Upper lobe of right lung (tissue), 1 donor: Measurements from ENCODE around the gene PCCA. TPM values are rescaled to one million over a fixed set of nuclear protein-coding genes. Genes with fewer than 3 reads are reported as not detected.

Experiments used
- ATAC-seq: fragments of 200-7000 bp; cut with Tn5 transposase; one replicate; pipeline ENCODE4 v1.9.1; 2020; ENCODE audit warnings: mild to moderate bottlenecking, moderate library complexity
- DNase-seq: peaks from one replicate; pipeline ENCODE4 v3.0.0-alpha.2; 2020
- H3K27ac ChIP-seq: fragments of 200-600 bp; one replicate; pipeline ENCODE4 v1.8.0; 2022
- H3K27me3 ChIP-seq: fragments of 200-600 bp; one replicate; pipeline ENCODE4 v1.8.0; 2022; ENCODE audit warnings: mild to moderate bottlenecking
- H3K36me3 ChIP-seq: fragments of 200-600 bp; one replicate; pipeline ENCODE4 v1.8.0; 2022
- H3K4me1 ChIP-seq: fragments of 200-600 bp; one replicate; pipeline ENCODE4 v1.8.0; 2022
- H3K4me3 ChIP-seq: fragments of 200-600 bp; one replicate; pipeline ENCODE4 v1.8.0; 2022; ENCODE audit warnings: mild to moderate bottlenecking
- H3K9me3 ChIP-seq: fragments of 200-600 bp; one replicate; pipeline ENCODE4 v1.8.0; 2022
- intact Hi-C: fragments of 100-400 bp; cut with DNase I; formaldehyde crosslinking; loops from one replicate; pipeline ENCODE4 v1.11.0; 2022
- total RNA-seq: library from RNA; stranded (reverse); fragmentation: NEBNext Ultra II Directional; extraction: Animal tissue kit (Norgen Biotek cat#: 25700); gene quantifications from one replicate; pipeline ENCODE4 v1.2.1, GENCODE V29; 2021
- TF ChIP-seq, protein P1 (sequence below): fragments of 200-600 bp; IDR thresholded peaks from one replicate; pipeline ENCODE4 v1.8.0; 2022; ENCODE audit warnings: antibody characterized with exemption
- donor health status: DM: no; HTN: yes; CAD: no; lungs with severe emphysema.

The PCCA gene
- total RNA-seq, 1 donor from 2014 or later, result 34.7 TPM

DNA sequence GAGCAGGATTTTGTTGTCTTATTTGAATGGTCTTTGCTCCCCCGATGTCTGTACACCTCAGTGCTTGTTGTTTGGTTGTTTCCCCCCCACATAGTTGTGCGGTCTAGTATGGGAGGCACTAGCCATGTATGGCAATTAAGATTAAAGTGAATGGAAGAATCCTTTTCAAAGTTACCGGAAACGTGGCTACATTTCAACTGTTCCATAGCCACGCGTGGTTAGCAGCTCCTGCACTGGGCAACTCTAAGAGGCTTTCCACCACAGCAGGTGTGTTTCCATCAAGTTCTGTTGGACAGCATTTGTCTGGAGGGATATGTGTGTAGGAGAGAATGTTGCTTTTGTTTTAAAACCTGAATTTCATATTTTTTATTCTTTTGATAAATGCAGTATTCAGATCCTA lies 252.4 kb downstream of the PCCA start:
- TF ChIP-seq, protein P1, sequence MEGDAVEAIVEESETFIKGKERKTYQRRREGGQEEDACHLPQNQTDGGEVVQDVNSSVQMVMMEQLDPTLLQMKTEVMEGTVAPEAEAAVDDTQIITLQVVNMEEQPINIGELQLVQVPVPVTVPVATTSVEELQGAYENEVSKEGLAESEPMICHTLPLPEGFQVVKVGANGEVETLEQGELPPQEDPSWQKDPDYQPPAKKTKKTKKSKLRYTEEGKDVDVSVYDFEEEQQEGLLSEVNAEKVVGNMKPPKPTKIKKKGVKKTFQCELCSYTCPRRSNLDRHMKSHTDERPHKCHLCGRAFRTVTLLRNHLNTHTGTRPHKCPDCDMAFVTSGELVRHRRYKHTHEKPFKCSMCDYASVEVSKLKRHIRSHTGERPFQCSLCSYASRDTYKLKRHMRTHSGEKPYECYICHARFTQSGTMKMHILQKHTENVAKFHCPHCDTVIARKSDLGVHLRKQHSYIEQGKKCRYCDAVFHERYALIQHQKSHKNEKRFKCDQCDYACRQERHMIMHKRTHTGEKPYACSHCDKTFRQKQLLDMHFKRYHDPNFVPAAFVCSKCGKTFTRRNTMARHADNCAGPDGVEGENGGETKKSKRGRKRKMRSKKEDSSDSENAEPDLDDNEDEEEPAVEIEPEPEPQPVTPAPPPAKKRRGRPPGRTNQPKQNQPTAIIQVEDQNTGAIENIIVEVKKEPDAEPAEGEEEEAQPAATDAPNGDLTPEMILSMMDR, result no peak
- H3K36me3 ChIP-seq, result peaks cover 7% of the 10 kb centered on the region
- DNase-seq (no peak), ATAC-seq (no peak)
- H3K4me3 ChIP-seq, result no peak overlapping the region
- no peak overlapping the region for H3K27ac ChIP-seq
- H3K9me3 ChIP-seq, result no peaks in the 10 kb centered on the region
- intact Hi-C loops, result no loop called here
- H3K4me1 ChIP-seq, result no peaks in the 10 kb centered on the region
- H3K27me3 ChIP-seq, result no peaks in the 10 kb centered on the region

DNA sequence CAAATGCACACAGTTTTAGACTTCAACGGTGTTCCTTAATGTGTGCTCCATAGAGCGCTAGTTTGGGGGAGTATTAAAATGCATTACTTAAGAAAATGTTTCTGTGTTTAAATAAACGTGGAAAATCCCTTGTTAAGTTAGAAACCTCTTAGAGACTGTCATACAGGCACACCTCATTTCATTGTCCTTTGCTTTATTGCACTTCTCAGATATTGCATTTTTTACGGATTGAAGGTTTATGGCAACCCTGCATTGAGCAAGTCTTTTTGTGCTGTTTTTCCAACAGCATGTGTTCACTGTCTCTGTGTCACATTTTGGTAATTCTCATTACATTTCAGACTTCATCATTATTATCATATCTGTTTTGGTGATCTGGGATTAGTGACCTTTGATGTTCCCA lies 255.7 kb downstream of the PCCA start:
- peaks cover 7% of the 10 kb centered on the region for H3K36me3 ChIP-seq
- H3K9me3 ChIP-seq, result no peaks in the 10 kb centered on the region
- H3K4me3 ChIP-seq, result no peak overlapping the region
- TF ChIP-seq, protein P1, result no peak
- H3K27ac ChIP-seq, result no peak overlapping the region
- ATAC-seq (no peak), DNase-seq (no peak)
- no peaks in the 10 kb centered on the region for H3K4me1 ChIP-seq
- intact Hi-C loops, result no loop called here
- H3K27me3 ChIP-seq, result no peaks in the 10 kb centered on the region

DNA sequence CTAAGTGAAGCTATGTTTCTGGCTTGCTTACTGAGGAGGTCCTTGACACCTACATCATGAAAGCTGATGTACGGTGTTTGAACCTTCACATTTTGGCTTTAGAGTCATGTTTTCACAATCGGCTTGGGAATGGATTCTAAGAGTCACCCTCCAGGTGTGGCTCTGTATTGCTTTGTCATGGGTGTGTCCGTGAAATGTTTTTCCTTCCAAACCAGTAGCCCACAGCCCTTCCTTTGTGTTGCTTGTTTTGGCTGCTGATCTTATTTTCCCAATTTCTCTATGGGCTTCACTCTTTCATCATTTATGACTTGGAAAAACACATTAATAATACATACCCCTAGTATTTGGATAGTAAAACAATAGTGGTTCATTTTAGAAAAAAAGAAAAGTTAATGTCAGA lies 259.1 kb downstream of the PCCA start:
- Histone ChIP-seq H3K27me3 (no peaks in the 10 kb centered on the region), H3K9me3 (no peaks in the 10 kb centered on the region), H3K27ac (no peak overlapping the region), H3K4me3 (no peak overlapping the region), H3K4me1 (no peaks in the 10 kb centered on the region), H3K36me3 (no peaks in the 10 kb centered on the region)
- TF ChIP-seq, protein P1, result no peak
- intact Hi-C loops, result no loop called here
- DNase-seq (no peak), ATAC-seq (no peak)

DNA sequence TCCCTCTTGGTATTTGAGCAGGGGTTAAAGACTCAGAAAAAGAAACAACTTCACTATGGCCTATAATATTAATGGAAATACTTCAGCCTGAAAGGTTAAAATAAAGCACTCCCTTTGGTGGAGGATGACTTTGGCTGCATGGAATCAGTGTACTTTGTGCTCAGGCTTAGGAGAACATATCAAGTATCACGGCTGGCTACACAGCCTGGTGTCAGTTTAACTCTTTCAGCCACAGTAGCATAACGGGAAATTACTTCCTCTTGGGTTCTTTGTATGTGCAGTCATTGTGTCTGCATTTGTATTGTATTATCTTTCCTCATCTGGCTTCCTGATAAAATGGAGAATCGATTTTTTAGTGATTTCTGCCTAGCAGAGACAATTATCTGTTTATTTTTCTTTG lies 260.7 kb downstream of the PCCA start:
- Histone ChIP-seq H3K4me3 (no peak overlapping the region), H3K9me3 (no peaks in the 10 kb centered on the region), H3K4me1 (no peaks in the 10 kb centered on the region), H3K36me3 (no peaks in the 10 kb centered on the region), H3K27me3 (no peaks in the 10 kb centered on the region), H3K27ac (no peak overlapping the region)
- intact Hi-C loops, result no loop called here
- DNase-seq (no peak), ATAC-seq (no peak)
- TF ChIP-seq, protein P1, result no peak

DNA sequence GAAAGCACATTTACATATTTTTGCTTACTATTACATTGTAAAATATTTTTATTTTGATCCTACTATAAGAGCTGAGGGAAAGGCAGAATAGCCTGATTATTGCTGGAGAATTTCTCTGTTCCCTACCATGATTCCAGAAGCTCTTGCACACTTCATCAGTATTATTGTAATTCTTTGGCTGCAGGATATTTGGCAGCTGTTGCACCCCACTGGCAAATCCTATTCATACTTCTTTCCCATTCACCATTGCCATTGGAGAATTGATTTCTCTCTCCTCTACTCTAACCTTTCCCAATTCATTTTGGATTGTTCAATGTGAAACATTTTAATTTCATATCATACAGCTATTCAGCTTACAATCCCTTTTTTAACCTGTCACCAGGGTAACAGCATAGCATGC lies 261.7 kb downstream of the PCCA start:
- Histone ChIP-seq H3K4me1 (no peaks in the 10 kb centered on the region), H3K27ac (no peak overlapping the region), H3K36me3 (no peaks in the 10 kb centered on the region), H3K4me3 (no peak overlapping the region), H3K27me3 (no peaks in the 10 kb centered on the region), H3K9me3 (no peaks in the 10 kb centered on the region)
- TF ChIP-seq, protein P1, result no peak
- ATAC-seq (no peak), DNase-seq (no peak)
- intact Hi-C loops, result no loop called here

DNA sequence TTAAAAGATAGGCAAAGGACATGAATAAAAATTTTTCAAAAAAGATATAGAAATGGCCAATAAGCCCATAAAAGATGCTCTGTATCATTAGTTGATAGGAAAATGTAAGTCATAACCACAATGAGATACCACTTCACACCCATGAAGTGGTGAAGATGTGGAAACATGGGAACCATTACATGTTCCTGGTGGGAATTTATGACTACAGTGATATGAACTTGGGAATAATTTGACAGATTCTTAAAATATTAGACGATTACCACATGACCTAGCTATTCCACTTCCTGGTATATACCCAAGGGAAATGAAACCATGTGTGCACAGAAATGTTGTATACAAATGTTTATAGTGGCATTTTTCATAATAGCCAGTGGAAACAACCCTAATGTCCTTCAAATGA lies 267.5 kb downstream of the PCCA start:
- H3K36me3 ChIP-seq, result no peaks in the 10 kb centered on the region
- H3K9me3 ChIP-seq, result no peaks in the 10 kb centered on the region
- ATAC-seq, result no peak

More for the DNA sequence above, 267.5 kb downstream of the PCCA start:
- H3K4me1 ChIP-seq, result no peaks in the 10 kb centered on the region
- H3K4me3 ChIP-seq, result no peak overlapping the region
- intact Hi-C loops, result no loop called here
- H3K27ac ChIP-seq, result no peak overlapping the region
- TF ChIP-seq, protein P1, result no peak
- no peak for DNase-seq
- no peaks in the 10 kb centered on the region for H3K27me3 ChIP-seq
